Central memory CD8-positive, alpha-beta T cell (primary cell): ENCODE measurements around the gene CABP4.
A peak's percentile ranks its signal among the peaks of the same experiment; 100 is the strongest.

Experiments used
- ATAC-seq: fragments of 150-1000 bp; cut with Tn5 transposase; replicated peaks from 2 replicates; pipeline ENCODE4 v1.10.0; 2022; ENCODE audit warnings: mild to moderate bottlenecking, moderate FRiP score, moderate number of reproducible peaks; ENCODE audit not compliant: poor library complexity, severe bottlenecking; ENCODE audit errors: extremely low read depth
- DNase-seq, 2 donors: peaks; one replicate each; pipeline ENCODE4 v3.0.0; 2021; ENCODE audit warnings: low spot score in 2 of 2
- H3K27ac Mint-ChIP-seq: one replicate; pipeline ENCODE4 v1.8.0; 2022; ENCODE audit warnings: low read depth, mild to moderate bottlenecking, moderate library complexity, mixed read lengths
- H3K27me3 Mint-ChIP-seq: one replicate; pipeline ENCODE4 v1.8.0; 2022; ENCODE audit warnings: mixed read lengths
- H3K36me3 Mint-ChIP-seq: one replicate; pipeline ENCODE4 v1.8.0; 2022; ENCODE audit warnings: mild to moderate bottlenecking, moderate library complexity, mixed read lengths; ENCODE audit not compliant: insufficient read depth
- H3K4me1 Mint-ChIP-seq: one replicate; pipeline ENCODE4 v1.8.0; 2022; ENCODE audit warnings: mixed read lengths
- H3K4me3 Mint-ChIP-seq: one replicate; pipeline ENCODE4 v1.8.0; 2022; ENCODE audit warnings: mild to moderate bottlenecking, moderate library complexity, mixed read lengths
- H3K9me3 Mint-ChIP-seq: one replicate; pipeline ENCODE4 v1.8.0; 2022; ENCODE audit warnings: mixed read lengths

The CABP4 gene

GRCh38 chr11:67497656-67498291 lies 42.6 kb downstream of the CABP4 start:
- DNase-seq (no peak), ATAC-seq (no peak)
- Mint-ChIP-seq H3K9me3 (no peaks in the 10 kb centered on the region), H3K4me1 (peaks cover 15% of the 10 kb centered on the region), H3K27me3 (no peaks in the 10 kb centered on the region), H3K27ac (peak overlapping the region; percentile 51), H3K4me3 (no peak overlapping the region), H3K36me3 (peaks cover 51% of the 10 kb centered on the region)

GRCh38 chr11:67498544-67498972 lies 43.4 kb downstream of the CABP4 start:
- H3K4me3 Mint-ChIP-seq, result no peak overlapping the region
- no peaks in the 10 kb centered on the region for H3K27me3 Mint-ChIP-seq
- peaks cover 21% of the 10 kb centered on the region for H3K4me1 Mint-ChIP-seq
- ATAC-seq (no peak), DNase-seq (no peak)
- no peaks in the 10 kb centered on the region for H3K9me3 Mint-ChIP-seq
- H3K36me3 Mint-ChIP-seq, result peaks cover 51% of the 10 kb centered on the region
- no peak overlapping the region for H3K27ac Mint-ChIP-seq

GRCh38 chr11:67499808-67500483 lies 44.8 kb downstream of the CABP4 start:
- ATAC-seq (no peak), DNase-seq (no peak)
- H3K27me3 Mint-ChIP-seq, result no peaks in the 10 kb centered on the region
- H3K4me1 Mint-ChIP-seq, result peaks cover 21% of the 10 kb centered on the region
- H3K27ac Mint-ChIP-seq, result no peak overlapping the region
- H3K36me3 Mint-ChIP-seq, result peaks cover 51% of the 10 kb centered on the region
- H3K9me3 Mint-ChIP-seq, result no peaks in the 10 kb centered on the region
- no peak overlapping the region for H3K4me3 Mint-ChIP-seq

- H3K27ac Mint-ChIP-seq, result peak overlapping the region; percentile 49
- no peak overlapping the region for H3K4me3 Mint-ChIP-seq
- peaks cover 52% of the 10 kb centered on the region for H3K36me3 Mint-ChIP-seq
- no peaks in the 10 kb centered on the region for H3K27me3 Mint-ChIP-seq
- no peak for DNase-seq
- peaks cover 23% of the 10 kb centered on the region for H3K4me1 Mint-ChIP-seq
- no peak for ATAC-seq
- H3K9me3 Mint-ChIP-seq, result no peaks in the 10 kb centered on the region
Observed at GRCh38 chr11:67500484-67500821, 45.3 kb downstream of the CABP4 start.

GRCh38 chr11:67500831-67501715 lies 45.9 kb downstream of the CABP4 start:
- DNase-seq (no peak), ATAC-seq (no peak)
- peak overlapping the region; percentile 49 for H3K27ac Mint-ChIP-seq
- peaks cover 29% of the 10 kb centered on the region for H3K4me1 Mint-ChIP-seq
- peaks cover 56% of the 10 kb centered on the region for H3K36me3 Mint-ChIP-seq
- no peaks in the 10 kb centered on the region for H3K27me3 Mint-ChIP-seq
- H3K9me3 Mint-ChIP-seq, result no peaks in the 10 kb centered on the region
- H3K4me3 Mint-ChIP-seq, result no peak overlapping the region

- DNase-seq, result no peak
- no peak overlapping the region for H3K27ac Mint-ChIP-seq
- no peaks in the 10 kb centered on the region for H3K27me3 Mint-ChIP-seq
- H3K9me3 Mint-ChIP-seq, result no peaks in the 10 kb centered on the region
- H3K4me1 Mint-ChIP-seq, result peaks cover 37% of the 10 kb centered on the region
- H3K4me3 Mint-ChIP-seq, result no peak overlapping the region
- no peak for ATAC-seq
- H3K36me3 Mint-ChIP-seq, result peaks cover 57% of the 10 kb centered on the region
Observed at GRCh38 chr11:67501854-67502253, 46.7 kb downstream of the CABP4 start.

- no peaks in the 10 kb centered on the region for H3K9me3 Mint-ChIP-seq
- peak overlapping the region; percentile 94 for H3K4me3 Mint-ChIP-seq
- peak overlapping the region; percentile 8 for H3K27ac Mint-ChIP-seq
- no peak for ATAC-seq
- H3K36me3 Mint-ChIP-seq, result peaks cover 57% of the 10 kb centered on the region
- DNase-seq, result no peak
- peaks cover 42% of the 10 kb centered on the region for H3K4me1 Mint-ChIP-seq
- no peaks in the 10 kb centered on the region for H3K27me3 Mint-ChIP-seq
Observed at GRCh38 chr11:67502328-67502979, 47.3 kb downstream of the CABP4 start.

GRCh38 chr11:67503119-67504004 lies 48.2 kb downstream of the CABP4 start:
- H3K9me3 Mint-ChIP-seq, result no peaks in the 10 kb centered on the region
- peaks cover 42% of the 10 kb centered on the region for H3K4me1 Mint-ChIP-seq
- no peak for ATAC-seq
- peaks cover 55% of the 10 kb centered on the region for H3K36me3 Mint-ChIP-seq
- H3K4me3 Mint-ChIP-seq, result peak overlapping the region; percentile 94
- H3K27me3 Mint-ChIP-seq, result no peaks in the 10 kb centered on the region
- peak overlapping the region; percentile 8 for H3K27ac Mint-ChIP-seq
- no peak for DNase-seq

GRCh38 chr11:67504005-67504949 lies 49.1 kb downstream of the CABP4 start:
- H3K4me3 Mint-ChIP-seq, result peak overlapping the region; percentile 94
- ATAC-seq (no peak), DNase-seq (no peak)
- H3K9me3 Mint-ChIP-seq, result no peaks in the 10 kb centered on the region
- peaks cover 61% of the 10 kb centered on the region for H3K36me3 Mint-ChIP-seq
- H3K27me3 Mint-ChIP-seq, result no peaks in the 10 kb centered on the region
- peaks cover 52% of the 10 kb centered on the region for H3K4me1 Mint-ChIP-seq
- peak overlapping the region; percentile 99 for H3K27ac Mint-ChIP-seq

- Mint-ChIP-seq H3K27me3 (no peaks in the 10 kb centered on the region), H3K4me1 (peaks cover 57% of the 10 kb centered on the region), H3K9me3 (no peaks in the 10 kb centered on the region), H3K4me3 (peak within 1 kb of the TSS; percentile 94), H3K36me3 (peaks cover 61% of the 10 kb centered on the region), H3K27ac (peak within 1 kb of the TSS; percentile 99)
- DNase-seq (peak; percentile 41 to 49), ATAC-seq (peak; percentile 5)
Observed at GRCh38 chr11:67504950-67505581, 49.9 kb downstream of the CABP4 start, which contains the start of gene PITPNM1. TSS of gene PITPNM1 (minus strand) at chr11:67505363. CDS start at chr11:67504180, 1,183 bp downstream.
